H9 (cell line): ENCODE results near the gene RNASE1. TPM values are rescaled to one million over a fixed set of nuclear protein-coding genes. Genes with fewer than 3 reads are reported as not detected.
"Not testable (repeated sequence)": the region's sequence is repeated elsewhere in the genome, so short reads cannot be mapped to it uniquely, and the experiment has no call there.

ENCODE experiments used
- DNase-seq: peaks from one replicate; pipeline ENCODE4 v3.0.0-alpha.2; 2017
- H2AFZ ChIP-seq: one replicate; pipeline ENCODE4 v1.6.1; 2013; ENCODE audit warnings: mild to moderate bottlenecking, low read length, control low read depth, moderate library complexity
- H2AK5ac ChIP-seq: 2 replicates; pipeline ENCODE4 v1.6.1; 2013; ENCODE audit warnings: low read length, control low read depth, mixed read lengths; ENCODE audit not compliant: insufficient read length
- H2BK120ac ChIP-seq: one replicate; pipeline ENCODE4 v1.6.1; 2013; ENCODE audit warnings: low read depth, mild to moderate bottlenecking, low read length, control low read depth, inconsistent platforms; ENCODE audit not compliant: poor library complexity, severe bottlenecking
- H2BK12ac ChIP-seq: 2 replicates; pipeline ENCODE4 v1.6.1; 2013; ENCODE audit warnings: low read length, control low read depth, mixed read lengths, low read depth; ENCODE audit not compliant: insufficient read length
- H2BK15ac ChIP-seq: 2 replicates; pipeline ENCODE4 v1.6.1; 2013; ENCODE audit warnings: low read depth, low read length, control low read depth
- H2BK20ac ChIP-seq: one replicate; pipeline ENCODE4 v1.6.1; 2013; ENCODE audit warnings: low read depth, mild to moderate bottlenecking, low read length, control low read depth, inconsistent platforms; ENCODE audit not compliant: poor library complexity, severe bottlenecking
- H2BK5ac ChIP-seq: 2 replicates; pipeline ENCODE4 v1.6.1; 2013; ENCODE audit warnings: low read length, control low read depth, mixed read lengths; ENCODE audit not compliant: insufficient read length
- H3K14ac ChIP-seq: 2 replicates; pipeline ENCODE4 v1.6.1; 2013; ENCODE audit warnings: low read length, control low read depth; ENCODE audit not compliant: insufficient read depth
- H3K18ac ChIP-seq: 2 replicates; pipeline ENCODE4 v1.6.1; 2013; ENCODE audit warnings: low read depth, mild to moderate bottlenecking, mixed read lengths, low read length, control low read depth; ENCODE audit not compliant: insufficient read length
- H3K23ac ChIP-seq: 2 replicates; pipeline ENCODE4 v1.6.1; 2013; ENCODE audit warnings: low read length, control low read depth, mixed read lengths, low read depth; ENCODE audit not compliant: insufficient read length
- H3K23me2 ChIP-seq: 2 replicates; pipeline ENCODE4 v1.6.1; 2013; ENCODE audit warnings: low read depth, mild to moderate bottlenecking, mixed read lengths, low read length, control low read depth; ENCODE audit not compliant: insufficient read length, poor library complexity, severe bottlenecking
- H3K27ac ChIP-seq: 2 replicates; pipeline ENCODE4 v1.5.1; 2013; ENCODE audit warnings: low read length, control low read depth, mixed read lengths, low read depth; ENCODE audit not compliant: insufficient read length
- H3K27me3 ChIP-seq: 2 replicates; pipeline ENCODE4 v1.6.1; 2013; ENCODE audit warnings: low read length, control low read depth, inconsistent platforms; ENCODE audit not compliant: insufficient read depth
- H3K4ac ChIP-seq: 2 replicates; pipeline ENCODE4 v1.6.1; 2013; ENCODE audit warnings: low read depth, mild to moderate bottlenecking, control low read depth, inconsistent platforms, low read length, moderate library complexity
- H3K4me1 ChIP-seq: 2 replicates; pipeline ENCODE4 v1.6.1; 2013; ENCODE audit warnings: low read length, control low read depth, inconsistent platforms; ENCODE audit not compliant: insufficient read depth
- H3K4me2 ChIP-seq: 2 replicates; pipeline ENCODE4 v1.6.1; 2013; ENCODE audit warnings: low read length, control low read depth, mixed read lengths; ENCODE audit not compliant: insufficient read length, insufficient read depth
- H3K56ac ChIP-seq: 2 replicates; pipeline ENCODE4 v1.6.1; 2013; ENCODE audit warnings: low read depth, mild to moderate bottlenecking, mixed read lengths, low read length, control low read depth; ENCODE audit not compliant: insufficient read length
- H3K79me1 ChIP-seq: 2 replicates; pipeline ENCODE4 v1.6.1; 2013; ENCODE audit warnings: low read depth, mild to moderate bottlenecking, moderate library complexity, low read length, control low read depth, inconsistent platforms; ENCODE audit not compliant: insufficient read depth, poor library complexity, severe bottlenecking
- H3K79me2 ChIP-seq: 2 replicates; pipeline ENCODE4 v1.6.1; 2013; ENCODE audit warnings: low read length, control low read depth, inconsistent platforms; ENCODE audit not compliant: insufficient read depth
- H3K9ac ChIP-seq: 2 replicates; pipeline ENCODE4 v1.6.1; 2013; ENCODE audit warnings: low read length, control low read depth, mixed read lengths; ENCODE audit not compliant: insufficient read length; ENCODE audit errors: extremely low read depth
- H3K9me3 ChIP-seq: one replicate; pipeline ENCODE4 v1.6.1; 2013; ENCODE audit warnings: low read depth, low read length, inconsistent platforms; ENCODE audit not compliant: control insufficient read depth
- H3T11ph ChIP-seq: one replicate; pipeline ENCODE4 v1.6.1; 2013; ENCODE audit warnings: mild to moderate bottlenecking, low read length, control low read depth, inconsistent platforms
- H4K20me1 ChIP-seq: one replicate; pipeline ENCODE4 v1.6.1; 2013; ENCODE audit not compliant: control insufficient read depth, insufficient read length, insufficient read depth
- H4K5ac ChIP-seq: 2 replicates; pipeline ENCODE4 v1.6.1; 2013; ENCODE audit warnings: low read depth, mild to moderate bottlenecking, mixed read lengths, low read length, control low read depth; ENCODE audit not compliant: insufficient read length
- H4K8ac ChIP-seq: replicated peaks from 2 replicates; pipeline ENCODE4 v1.6.1; 2013; ENCODE audit warnings: low read length, control low read depth, mixed read lengths, low read depth; ENCODE audit not compliant: insufficient read length
- H4K91ac ChIP-seq: 2 replicates; pipeline ENCODE4 v1.6.1; 2013; ENCODE audit warnings: low read depth, mild to moderate bottlenecking, moderate library complexity, mixed read lengths, low read length, control low read depth; ENCODE audit not compliant: insufficient read length
- H3K27ac Mint-ChIP-seq, 3 experiments: 2 replicates in 2 of 3; 3 replicates in 1 of 3; pipeline ENCODE4 v1.8.0; 2020 to 2021; ENCODE audit warnings: mixed read lengths in 3 of 3, mild to moderate bottlenecking in 1 of 3, moderate library complexity in 1 of 3
- H3K27me3 Mint-ChIP-seq: 2 replicates; pipeline ENCODE4 v1.8.0; 2021; ENCODE audit warnings: low read depth, mild to moderate bottlenecking, moderate library complexity, mixed read lengths
- H3K36me3 Mint-ChIP-seq, 3 experiments: 2 replicates in 2 of 3; 3 replicates in 1 of 3; pipeline ENCODE4 v1.8.0; 2020 to 2021; ENCODE audit warnings: low read depth in 3 of 3, mixed read lengths in 3 of 3; ENCODE audit not compliant: insufficient read depth in 1 of 3
- H3K4me1 Mint-ChIP-seq, 2 experiments: 2 replicates each; pipeline ENCODE4 v1.8.0; 2020; ENCODE audit warnings: mixed read lengths in 2 of 2
- H3K4me3 Mint-ChIP-seq, 2 experiments: 2 replicates in 1 of 2; 3 replicates in 1 of 2; pipeline ENCODE4 v1.8.0; 2020 to 2021; ENCODE audit warnings: mild to moderate bottlenecking in 2 of 2, mixed read lengths in 2 of 2, moderate library complexity in 1 of 2
- H3K9me3 Mint-ChIP-seq, 2 experiments: 2 replicates in 1 of 2; 3 replicates in 1 of 2; pipeline ENCODE4 v1.8.0; 2020; ENCODE audit warnings: mild to moderate bottlenecking in 2 of 2, mixed read lengths in 2 of 2, moderate library complexity in 1 of 2
- WGBS: extraction: QIAGEN DNeasy Blood & Tissue Kit; methylation state at CpG from one replicate; pipeline ENCODE4 v1.1.7; 2013; ENCODE audit warnings: missing lambda C conversion rate, low lambda C conversion rate, mixed read lengths; ENCODE audit not compliant: insufficient read length; ENCODE audit errors: extremely low coverage; 5-methylcytosine and 5-hydroxymethylcytosine counted together
- total RNA-seq: library from RNA; stranded (reverse); gene quantifications from 2 replicates; pipeline ENCODE4 v1.2.1, GENCODE V29; 2021
- TF ChIP-seq, protein P1 (sequence below): fragments of 200-600 bp; sonication (generic); conservative IDR thresholded peaks from 3 replicates; pipeline ENCODE4 v1.8.0; 2021; ENCODE audit warnings: antibody characterized with exemption, mild to moderate bottlenecking

The RNASE1 gene
- total RNA-seq, 1 experiment from 2014 or later = 1.2 TPM

DNA sequence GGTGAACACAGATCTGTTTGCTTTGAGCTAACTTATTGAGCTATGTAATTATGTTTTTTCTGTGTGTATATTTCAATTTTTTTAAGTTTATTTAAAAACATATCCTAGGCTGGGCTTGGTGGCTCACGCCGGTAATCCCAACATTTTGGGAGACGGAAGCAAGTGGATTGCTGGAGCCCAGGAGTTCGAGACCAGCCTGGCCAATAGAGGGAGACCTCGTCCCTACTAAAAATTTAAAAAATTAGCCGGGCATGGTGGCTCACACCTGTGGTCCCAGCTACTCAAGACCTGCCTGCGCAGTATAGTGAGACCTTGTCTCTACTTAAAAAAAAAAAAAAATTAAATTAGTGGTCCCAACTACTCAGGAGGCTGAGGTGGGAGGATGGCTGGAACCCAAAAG lies 16.2 kb upstream of the RNASE1 start:
- no peak overlapping the region for H2BK120ac ChIP-seq
- H3K27me3 ChIP-seq = no peaks in the 10 kb centered on the region
- H3K27ac ChIP-seq = no peak overlapping the region
- H3K9ac ChIP-seq = no peak overlapping the region
- H3K4me1 Mint-ChIP-seq = peaks cover 43 to 61% of the 10 kb centered on the region in 2 experiments
- H4K8ac ChIP-seq = no peak overlapping the region
- no peak overlapping the region for H3T11ph ChIP-seq
- H3K9me3 ChIP-seq = no peaks in the 10 kb centered on the region
- H3K79me1 ChIP-seq = no peaks in the 10 kb centered on the region
- H3K27me3 Mint-ChIP-seq = no peaks in the 10 kb centered on the region; the same call in 1 of the 2 replicates
- no peak overlapping the region for H2BK5ac ChIP-seq
- H3K4ac ChIP-seq = no peak overlapping the region
- H3K56ac ChIP-seq = no peak overlapping the region
- H4K91ac ChIP-seq = no peak overlapping the region
- no peaks in the 10 kb centered on the region for H3K79me2 ChIP-seq
- H3K18ac ChIP-seq = no peak overlapping the region
- DNase-seq = no peak
- no peak overlapping the region for H3K4me3 Mint-ChIP-seq
- no peak overlapping the region for H2AFZ ChIP-seq
- no peak overlapping the region for H2BK15ac ChIP-seq
- H3K9me3 Mint-ChIP-seq = no peaks in the 10 kb centered on the region; a peak in 3 of 5 replicates
- H2AK5ac ChIP-seq = no peak overlapping the region
- peaks cover 0 to 23% (median 15%) of the 10 kb centered on the region in 3 experiments; a peak in 4 of 7 replicates for H3K36me3 Mint-ChIP-seq
- no peak overlapping the region for H3K14ac ChIP-seq
- WGBS = no CpG with 5 or more reads among the region's 7 CpGs
- no peaks in the 10 kb centered on the region for H3K23me2 ChIP-seq
- H3K27ac Mint-ChIP-seq = no peak overlapping the region
- no peak overlapping the region for H3K23ac ChIP-seq
- H4K5ac ChIP-seq = no peak overlapping the region
- no peak overlapping the region for H3K4me2 ChIP-seq
- H2BK12ac ChIP-seq = no peak overlapping the region
- H4K20me1 ChIP-seq = no peaks in the 10 kb centered on the region
- TF ChIP-seq, protein P1, sequence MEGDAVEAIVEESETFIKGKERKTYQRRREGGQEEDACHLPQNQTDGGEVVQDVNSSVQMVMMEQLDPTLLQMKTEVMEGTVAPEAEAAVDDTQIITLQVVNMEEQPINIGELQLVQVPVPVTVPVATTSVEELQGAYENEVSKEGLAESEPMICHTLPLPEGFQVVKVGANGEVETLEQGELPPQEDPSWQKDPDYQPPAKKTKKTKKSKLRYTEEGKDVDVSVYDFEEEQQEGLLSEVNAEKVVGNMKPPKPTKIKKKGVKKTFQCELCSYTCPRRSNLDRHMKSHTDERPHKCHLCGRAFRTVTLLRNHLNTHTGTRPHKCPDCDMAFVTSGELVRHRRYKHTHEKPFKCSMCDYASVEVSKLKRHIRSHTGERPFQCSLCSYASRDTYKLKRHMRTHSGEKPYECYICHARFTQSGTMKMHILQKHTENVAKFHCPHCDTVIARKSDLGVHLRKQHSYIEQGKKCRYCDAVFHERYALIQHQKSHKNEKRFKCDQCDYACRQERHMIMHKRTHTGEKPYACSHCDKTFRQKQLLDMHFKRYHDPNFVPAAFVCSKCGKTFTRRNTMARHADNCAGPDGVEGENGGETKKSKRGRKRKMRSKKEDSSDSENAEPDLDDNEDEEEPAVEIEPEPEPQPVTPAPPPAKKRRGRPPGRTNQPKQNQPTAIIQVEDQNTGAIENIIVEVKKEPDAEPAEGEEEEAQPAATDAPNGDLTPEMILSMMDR = peak; percentile 61
- H2BK20ac ChIP-seq = no peak overlapping the region
- H3K4me1 ChIP-seq = no peaks in the 10 kb centered on the region; the same call in 1 of the 2 replicates

DNA sequence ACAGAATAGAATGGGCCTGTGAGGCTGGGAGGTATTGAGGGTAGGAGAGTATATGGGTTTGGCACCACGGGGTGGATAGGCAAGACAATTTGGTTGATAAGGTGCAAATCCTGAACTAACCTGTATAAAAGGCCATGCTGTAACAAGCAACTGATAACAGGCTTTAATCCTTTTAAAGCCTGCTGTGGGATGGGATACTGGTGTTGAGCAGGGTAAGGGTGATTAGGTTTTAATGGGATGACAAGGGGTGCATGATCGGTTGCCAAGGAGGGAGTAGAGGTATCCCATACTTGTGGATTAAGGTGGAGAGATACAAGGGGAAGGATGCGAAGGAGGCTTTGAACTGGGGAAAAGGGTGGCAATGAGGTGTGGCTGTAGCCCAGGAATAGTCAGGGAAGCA lies 13.3 kb upstream of the RNASE1 start:
- not testable (repeated sequence) for H3K9ac ChIP-seq, H4K5ac ChIP-seq, H3T11ph ChIP-seq, H4K91ac ChIP-seq, H3K18ac ChIP-seq, H3K23ac ChIP-seq, H3K4ac ChIP-seq, H3K14ac ChIP-seq, H3K56ac ChIP-seq, H4K20me1 ChIP-seq, H3K79me1 ChIP-seq, H2AFZ ChIP-seq, H2BK120ac ChIP-seq, H2BK20ac ChIP-seq, H2BK12ac ChIP-seq, H3K23me2 ChIP-seq, H4K8ac ChIP-seq, H3K9me3 ChIP-seq, DNase-seq, H2AK5ac ChIP-seq, H3K27me3 Mint-ChIP-seq, H3K4me2 ChIP-seq, H3K27ac Mint-ChIP-seq, H3K27me3 ChIP-seq, H3K9me3 Mint-ChIP-seq, H2BK15ac ChIP-seq, H3K79me2 ChIP-seq, H3K4me3 Mint-ChIP-seq, H3K27ac ChIP-seq, H3K4me1 ChIP-seq, H2BK5ac ChIP-seq
- H3K36me3 Mint-ChIP-seq = peaks cover 0 to 10% (median 6%) of the 10 kb centered on the region in 3 experiments; a peak in 4 of 7 replicates
- no CpG with 5 or more reads among the region's 3 CpGs for WGBS
- H3K4me1 Mint-ChIP-seq = peaks cover 27 to 43% of the 10 kb centered on the region in 2 experiments
